Activated T-helper 2 cell treated with anti-CD3 and anti-CD28 coated beads, Interferon-gamma antibody, Interleukin-2, Interleukin-4, amounts not matched to agents 10 μg/mL and 5 μg/mL and 100 μg/mL, durations not matched to agents 14 hours and 24 hours and 36 hours (primary cell): ENCODE data around the gene LRRIQ3. TPM values are rescaled to one million over a fixed set of nuclear protein-coding genes. Genes with fewer than 3 reads are reported as not detected.

Experiments used
- DNase-seq: peaks from one replicate; pipeline ENCODE4 v3.0.0; 2021; ENCODE audit warnings: low spot score
- H3K27ac Mint-ChIP-seq: one replicate; pipeline ENCODE4 v1.8.0; 2021; ENCODE audit warnings: mixed read lengths
- H3K27me3 Mint-ChIP-seq: one replicate; pipeline ENCODE4 v1.8.0; 2021; ENCODE audit warnings: low read depth, mixed read lengths
- H3K36me3 Mint-ChIP-seq: one replicate; pipeline ENCODE4 v1.8.0; 2021; ENCODE audit warnings: low read depth, mixed read lengths
- H3K4me1 Mint-ChIP-seq: one replicate; pipeline ENCODE4 v1.8.0; 2021; ENCODE audit warnings: low read depth, mixed read lengths
- H3K4me3 Mint-ChIP-seq: one replicate; pipeline ENCODE4 v1.8.0; 2021; ENCODE audit warnings: low read depth, mild to moderate bottlenecking, moderate library complexity, mixed read lengths
- H3K9me3 Mint-ChIP-seq: one replicate; pipeline ENCODE4 v1.8.0; 2021; ENCODE audit warnings: mixed read lengths
- intact Hi-C: fragments of 100-400 bp; cut with micrococcal nuclease; formaldehyde crosslinking; loops from one replicate; pipeline ENCODE4 v1.15.1; 2023
- total RNA-seq: library from RNA; stranded (reverse); gene quantifications from 2 replicates; pipeline ENCODE4 v1.2.3, GENCODE V29; 2022

The LRRIQ3 gene, protein sequence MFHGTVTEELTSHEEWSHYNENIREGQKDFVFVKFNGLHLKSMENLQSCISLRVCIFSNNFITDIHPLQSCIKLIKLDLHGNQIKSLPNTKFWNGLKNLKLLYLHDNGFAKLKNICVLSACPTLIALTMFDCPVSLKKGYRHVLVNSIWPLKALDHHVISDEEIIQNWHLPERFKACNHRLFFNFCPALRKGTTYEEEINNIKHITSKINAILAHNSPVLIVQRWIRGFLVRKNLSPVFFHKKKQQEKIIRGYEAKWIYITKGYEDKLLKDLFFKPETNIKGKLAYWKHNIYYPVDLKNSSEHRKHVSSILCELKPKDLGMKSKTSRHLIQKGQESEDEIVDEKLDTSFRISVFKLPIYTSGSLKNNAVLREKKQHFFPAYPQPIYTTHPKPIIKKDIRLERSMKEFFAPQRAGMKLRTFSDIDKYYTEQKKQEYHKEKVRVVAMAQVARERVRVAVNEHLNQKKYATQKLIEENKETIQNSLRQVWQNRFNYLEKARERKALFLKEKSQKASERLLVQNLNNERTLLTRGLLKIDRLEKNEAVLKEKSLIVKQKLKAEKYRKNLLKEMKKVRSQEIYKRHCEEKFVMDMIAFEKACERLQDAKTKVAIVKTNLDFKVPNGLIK
- 0.46 and 0.55 TPM in 2 replicates for total RNA-seq

DNA sequence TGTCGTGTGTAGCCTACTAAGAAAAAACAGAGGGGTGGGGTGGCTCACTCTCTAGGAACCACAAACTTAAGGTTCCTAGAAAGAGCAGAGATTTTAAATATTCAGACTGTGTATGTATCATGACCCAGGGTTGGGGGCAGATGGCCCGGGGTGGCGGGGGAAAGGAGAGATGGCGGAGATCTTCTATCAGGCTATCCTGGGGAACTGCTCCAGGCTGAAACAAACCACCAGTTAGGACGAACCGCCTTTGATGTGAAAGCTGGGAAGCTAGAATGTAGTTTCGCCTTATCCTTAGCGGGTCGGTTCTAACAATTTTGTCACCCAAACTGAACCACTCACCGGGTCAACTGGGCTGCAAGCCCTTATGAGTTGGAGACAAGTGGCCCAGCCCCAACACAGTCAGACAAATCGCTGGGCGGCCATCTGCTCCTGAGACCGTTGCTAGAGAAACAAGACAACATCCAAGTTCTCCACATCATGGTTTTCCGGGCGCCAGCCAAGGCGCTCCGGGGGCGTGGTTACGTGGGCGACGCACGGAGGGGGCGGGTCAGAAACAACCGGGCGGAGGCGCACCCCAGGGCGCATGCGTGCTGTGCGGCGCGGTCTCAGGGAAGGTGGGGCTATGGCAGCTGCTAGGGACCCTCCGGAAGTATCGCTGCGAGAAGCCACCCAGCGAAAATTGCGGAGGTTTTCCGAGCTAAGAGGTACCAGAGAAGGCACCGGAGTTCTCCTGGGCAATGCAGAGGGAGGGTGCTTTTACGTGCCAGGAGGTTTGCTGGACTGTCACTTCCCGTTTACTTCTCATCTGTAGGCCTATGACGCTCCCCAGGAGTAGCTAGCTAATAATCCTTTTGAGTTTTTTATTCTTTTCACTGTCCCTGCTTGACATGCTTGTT is at the start of gene LRRIQ3, which contains the start of gene FPGT:
TSS of gene LRRIQ3 (minus strand) at position 520 of the 896 bp plus-strand sequence. CDS start 14,492 bp downstream, outside the sequence.
TSS of gene FPGT (plus strand) at position 586 of the 896 bp plus-strand sequence. CDS start at position 623, 37 bp downstream.
- Mint-ChIP-seq H3K9me3 (no peaks in the 10 kb centered on the region), H3K27me3 (peaks cover 6% of the 10 kb centered on the region), H3K4me3 (peak within 1 kb of the TSS; percentile 88), H3K27ac (peak within 1 kb of the TSS; percentile 87), H3K4me1 (peaks cover 13% of the 10 kb centered on the region), H3K36me3 (peaks cover 4% of the 10 kb centered on the region)
- DNase-seq, result peak; percentile 93
- intact Hi-C loops, result loop anchor here (5.0 kb wide), 1 partner anchor 534 kb away; the partner anchor contains the start of genes CRYZ and TYW3

DNA sequence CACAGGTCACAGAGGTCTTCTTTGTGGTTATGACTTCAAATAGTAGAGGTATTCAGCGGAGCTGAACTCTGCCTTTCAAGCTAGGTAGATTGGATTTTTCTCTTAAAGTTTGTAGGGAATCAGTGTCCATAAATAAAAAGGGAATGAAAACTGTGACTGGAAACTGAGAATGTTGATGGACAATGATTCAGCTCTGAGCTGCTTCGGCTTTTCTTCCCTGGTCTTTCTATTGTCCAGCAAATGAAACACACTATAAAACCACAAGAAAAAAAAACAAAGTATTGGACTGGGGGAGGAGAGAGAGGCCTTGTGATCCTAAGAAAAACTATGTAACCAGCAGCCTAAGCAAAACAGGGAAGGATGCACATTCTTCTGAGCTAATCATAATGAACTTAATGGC is 48.3 kb upstream of the LRRIQ3 start:
- no peaks in the 10 kb centered on the region for H3K27me3 Mint-ChIP-seq
- H3K4me3 Mint-ChIP-seq, result no peak overlapping the region
- H3K27ac Mint-ChIP-seq, result no peak overlapping the region
- H3K36me3 Mint-ChIP-seq, result no peaks in the 10 kb centered on the region
- no peaks in the 10 kb centered on the region for H3K9me3 Mint-ChIP-seq
- H3K4me1 Mint-ChIP-seq, result no peaks in the 10 kb centered on the region
- intact Hi-C loops, result no loop called here
- DNase-seq, result no peak

DNA sequence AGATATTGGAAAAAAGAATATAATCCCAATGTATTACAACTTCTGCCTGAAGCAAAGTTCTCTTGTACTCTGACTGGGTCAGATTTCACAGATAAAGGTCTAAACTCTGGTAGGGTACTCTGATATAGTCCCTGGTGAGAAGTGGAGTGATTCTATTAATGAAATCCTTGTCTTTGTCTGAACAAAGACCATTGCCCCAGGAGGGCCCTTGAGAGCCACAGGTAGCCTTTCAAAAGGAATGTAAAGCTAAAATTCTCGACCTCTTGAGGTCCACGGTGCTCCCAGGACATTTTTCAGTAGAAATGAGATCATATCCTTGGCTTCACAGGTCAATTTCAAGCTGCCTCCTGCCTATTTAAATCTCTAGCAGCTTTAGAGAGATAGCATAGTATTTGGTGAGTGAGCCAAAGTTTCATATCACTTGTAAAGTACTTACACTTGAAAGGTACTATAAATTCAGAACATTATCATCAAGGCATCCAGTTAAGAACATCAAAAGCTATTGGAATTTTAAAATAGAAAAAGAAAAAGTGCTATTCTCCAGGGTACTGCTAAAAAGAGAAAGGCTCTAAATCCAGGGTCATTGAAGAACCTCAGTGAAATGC is 47.3 kb upstream of the LRRIQ3 start:
- H3K27me3 Mint-ChIP-seq, result no peaks in the 10 kb centered on the region
- no peak overlapping the region for H3K27ac Mint-ChIP-seq
- intact Hi-C loops, result no loop called here
- H3K4me3 Mint-ChIP-seq, result no peak overlapping the region
- no peaks in the 10 kb centered on the region for H3K4me1 Mint-ChIP-seq
- no peaks in the 10 kb centered on the region for H3K9me3 Mint-ChIP-seq
- no peaks in the 10 kb centered on the region for H3K36me3 Mint-ChIP-seq
- no peak for DNase-seq

DNA sequence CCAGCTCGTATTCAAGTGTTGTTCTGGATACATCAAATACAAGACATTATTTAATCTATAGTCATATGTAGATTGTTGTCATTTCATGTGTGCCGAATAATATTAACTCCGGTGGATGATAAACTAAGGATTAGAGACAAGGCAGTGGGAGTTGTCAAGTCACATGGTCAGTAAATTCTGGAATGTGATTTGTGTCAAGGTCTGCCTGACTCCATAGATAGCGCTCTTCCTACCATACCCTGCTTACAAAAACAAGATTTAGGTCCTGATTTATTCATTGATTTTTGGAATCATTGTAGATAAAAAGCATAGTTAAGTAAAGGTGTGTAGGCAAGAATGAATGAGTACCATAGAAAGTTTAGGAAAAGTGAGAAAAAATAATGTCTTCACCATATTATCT is 39.8 kb upstream of the LRRIQ3 start:
- no peak overlapping the region for H3K4me3 Mint-ChIP-seq
- no peaks in the 10 kb centered on the region for H3K4me1 Mint-ChIP-seq
- no peaks in the 10 kb centered on the region for H3K36me3 Mint-ChIP-seq
- intact Hi-C loops, result no loop called here
- DNase-seq, result no peak
- no peaks in the 10 kb centered on the region for H3K27me3 Mint-ChIP-seq
- H3K27ac Mint-ChIP-seq, result no peak overlapping the region
- H3K9me3 Mint-ChIP-seq, result no peaks in the 10 kb centered on the region

DNA sequence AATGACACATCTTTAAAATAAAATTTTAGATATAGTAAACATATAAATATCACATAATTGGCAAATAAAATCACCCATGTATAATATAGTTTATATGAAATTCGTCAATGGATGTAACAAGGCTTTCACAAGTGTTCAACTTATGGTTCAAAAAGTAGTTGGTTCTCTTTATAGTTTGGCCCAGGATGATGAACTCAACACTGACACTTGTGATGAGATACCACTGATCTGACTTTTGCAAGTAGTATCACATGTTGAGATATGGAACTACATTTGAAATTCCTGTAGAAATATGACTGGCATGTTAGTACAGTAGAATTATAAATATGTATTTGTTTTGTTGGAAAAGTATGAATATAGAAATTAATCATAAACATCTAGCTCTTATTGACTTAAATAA is 39.1 kb upstream of the LRRIQ3 start:
- no peaks in the 10 kb centered on the region for H3K36me3 Mint-ChIP-seq
- H3K27me3 Mint-ChIP-seq, result no peaks in the 10 kb centered on the region
- no peaks in the 10 kb centered on the region for H3K4me1 Mint-ChIP-seq
- intact Hi-C loops, result no loop called here
- no peak overlapping the region for H3K27ac Mint-ChIP-seq
- no peak overlapping the region for H3K4me3 Mint-ChIP-seq
- no peak for DNase-seq
- no peaks in the 10 kb centered on the region for H3K9me3 Mint-ChIP-seq

DNA sequence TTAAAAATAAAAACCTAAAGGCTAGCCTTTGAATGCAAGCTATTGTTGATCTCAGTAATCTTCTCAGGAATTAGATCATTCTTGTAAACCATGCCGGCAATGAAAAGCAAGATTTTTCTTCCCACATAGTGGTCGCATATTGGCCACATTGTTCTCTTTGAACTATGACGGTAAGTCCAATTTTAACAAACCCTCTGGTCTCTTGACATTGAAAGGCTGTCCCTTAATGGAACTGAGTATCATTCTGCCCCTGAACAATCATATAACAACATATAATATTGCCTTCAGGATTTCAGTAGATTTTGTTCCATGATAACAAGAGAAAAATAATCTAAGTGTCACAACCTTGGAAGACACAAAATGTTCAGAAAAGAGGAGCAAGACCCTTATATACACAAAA is 38.5 kb upstream of the LRRIQ3 start:
- intact Hi-C loops, result no loop called here
- H3K4me1 Mint-ChIP-seq, result no peaks in the 10 kb centered on the region
- no peaks in the 10 kb centered on the region for H3K27me3 Mint-ChIP-seq
- no peak for DNase-seq
- H3K9me3 Mint-ChIP-seq, result no peaks in the 10 kb centered on the region
- H3K27ac Mint-ChIP-seq, result no peak overlapping the region
- no peak overlapping the region for H3K4me3 Mint-ChIP-seq
- H3K36me3 Mint-ChIP-seq, result no peaks in the 10 kb centered on the region

DNA sequence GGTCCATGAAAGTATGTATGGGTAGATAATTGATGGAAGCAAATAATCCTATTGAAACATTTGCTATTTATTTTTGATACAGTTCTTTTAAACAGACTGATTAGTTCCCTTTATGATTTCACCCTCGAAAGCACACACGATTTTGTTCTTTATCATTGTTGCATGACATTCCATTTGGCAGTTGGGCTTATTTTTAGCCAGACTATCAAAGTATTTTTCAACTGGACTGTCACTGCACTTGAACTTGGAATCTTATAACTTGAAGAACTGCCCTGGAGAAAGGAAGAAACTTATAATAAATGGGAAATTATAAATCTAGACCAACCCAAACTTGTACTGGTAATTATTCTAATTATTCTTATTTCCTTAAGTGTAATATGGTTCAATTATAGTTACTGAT is 37.2 kb upstream of the LRRIQ3 start, which contains the start of gene TNNI3K:
TSS of gene TNNI3K (plus strand) at position 235 of the 400 bp plus-strand sequence. CDS start at position 300, 65 bp downstream.
- no peak for DNase-seq
- no peak within 1 kb of the TSS for H3K4me3 Mint-ChIP-seq
- no peaks in the 10 kb centered on the region for H3K9me3 Mint-ChIP-seq
- H3K36me3 Mint-ChIP-seq, result no peaks in the 10 kb centered on the region
- intact Hi-C loops, result no loop called here
- H3K4me1 Mint-ChIP-seq, result no peaks in the 10 kb centered on the region
- H3K27me3 Mint-ChIP-seq, result no peaks in the 10 kb centered on the region
- H3K27ac Mint-ChIP-seq, result no peak within 1 kb of the TSS

DNA sequence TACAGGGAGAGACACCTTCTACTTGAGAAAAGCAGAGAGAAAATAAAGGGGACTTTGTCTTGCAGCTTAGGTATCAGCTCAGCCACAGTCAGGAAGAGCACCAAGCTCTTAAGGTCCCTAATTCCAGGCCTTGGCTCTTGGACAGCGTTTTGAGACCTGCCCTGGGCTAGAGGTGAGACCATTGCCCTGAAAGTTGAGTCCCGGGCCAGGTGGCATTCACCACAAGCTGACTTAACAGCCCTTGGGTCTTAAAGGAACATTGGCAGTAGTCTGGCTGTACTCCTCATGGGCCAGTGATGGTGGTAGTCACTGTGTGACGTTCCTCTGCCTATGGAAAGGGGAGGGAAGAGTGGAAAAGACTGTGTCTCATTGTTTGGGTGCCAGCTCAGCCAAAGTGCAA is 25.5 kb upstream of the LRRIQ3 start:
- no peaks in the 10 kb centered on the region for H3K27me3 Mint-ChIP-seq
- H3K9me3 Mint-ChIP-seq, result peaks cover 14% of the 10 kb centered on the region
- no peak overlapping the region for H3K4me3 Mint-ChIP-seq
- H3K27ac Mint-ChIP-seq, result no peak overlapping the region
- intact Hi-C loops, result no loop called here
- no peaks in the 10 kb centered on the region for H3K4me1 Mint-ChIP-seq
- no peak for DNase-seq
- no peaks in the 10 kb centered on the region for H3K36me3 Mint-ChIP-seq

DNA sequence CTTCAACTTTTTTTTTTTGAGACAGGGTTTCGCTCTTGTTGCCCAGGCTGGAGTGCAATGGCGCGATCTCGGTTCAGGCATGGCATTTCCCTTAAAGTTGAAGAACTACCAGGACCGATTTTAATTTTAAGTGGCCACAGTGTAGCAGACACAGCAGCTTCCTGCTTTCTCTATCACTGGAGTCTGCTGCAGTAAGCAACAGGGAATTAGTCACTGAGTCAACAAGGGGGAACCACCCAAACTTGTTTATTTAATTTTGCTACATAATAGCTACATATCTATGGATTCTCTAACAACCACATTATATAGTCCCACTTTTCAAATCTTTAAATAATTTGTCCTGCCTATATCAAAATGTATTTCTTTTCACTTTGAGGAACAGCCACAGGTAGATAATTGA is 24.7 kb upstream of the LRRIQ3 start:
- intact Hi-C loops, result no loop called here
- Mint-ChIP-seq H3K27me3 (no peaks in the 10 kb centered on the region), H3K4me1 (no peaks in the 10 kb centered on the region), H3K36me3 (no peaks in the 10 kb centered on the region), H3K9me3 (peaks cover 14% of the 10 kb centered on the region), H3K4me3 (no peak overlapping the region), H3K27ac (no peak overlapping the region)
- DNase-seq, result no peak

DNA sequence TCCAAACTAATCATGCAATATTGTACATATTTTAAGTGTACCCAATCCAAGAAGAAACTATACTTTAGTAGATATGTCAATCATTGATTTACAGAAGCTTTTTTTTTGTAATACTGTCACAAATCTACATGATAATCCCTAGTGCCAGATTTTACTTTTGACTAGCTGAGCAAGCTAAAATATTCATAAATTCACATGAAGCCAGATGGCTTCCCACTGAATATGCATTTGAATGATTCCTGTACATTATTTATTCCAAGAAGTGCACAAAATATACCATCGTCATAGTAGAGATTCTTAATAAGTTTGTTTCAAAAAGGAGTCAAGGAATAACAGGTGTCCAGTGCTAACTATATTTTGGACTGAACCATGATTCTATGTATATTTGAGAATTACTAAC is 17.3 kb upstream of the LRRIQ3 start:
- no peaks in the 10 kb centered on the region for H3K36me3 Mint-ChIP-seq
- no peak for DNase-seq
- no peak overlapping the region for H3K27ac Mint-ChIP-seq
- no peaks in the 10 kb centered on the region for H3K9me3 Mint-ChIP-seq
- no peak overlapping the region for H3K4me3 Mint-ChIP-seq
- no peaks in the 10 kb centered on the region for H3K4me1 Mint-ChIP-seq
- intact Hi-C loops, result no loop called here
- no peaks in the 10 kb centered on the region for H3K27me3 Mint-ChIP-seq

DNA sequence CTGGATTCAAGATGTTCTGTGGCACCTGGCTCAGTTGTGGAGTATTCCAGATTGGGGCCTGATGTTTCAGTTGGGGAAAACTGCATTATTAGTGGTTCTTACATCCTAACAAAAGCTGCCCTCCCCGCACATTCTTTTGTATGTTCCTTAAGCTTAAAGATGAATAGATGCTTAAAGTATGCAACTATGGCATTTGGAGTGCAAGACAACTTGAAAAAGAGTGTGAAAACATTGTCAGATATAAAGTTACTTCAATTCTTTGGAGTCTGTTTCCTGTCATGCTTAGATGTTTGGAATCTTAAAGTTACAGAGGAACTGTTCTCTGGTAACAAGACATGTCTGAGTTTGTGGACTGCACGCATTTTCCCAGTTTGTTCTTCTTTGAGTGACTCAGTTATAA is 7.3 kb upstream of the LRRIQ3 start:
- DNase-seq, result no peak
- H3K27me3 Mint-ChIP-seq, result no peaks in the 10 kb centered on the region
- no peaks in the 10 kb centered on the region for H3K9me3 Mint-ChIP-seq
- H3K27ac Mint-ChIP-seq, result no peak overlapping the region
- H3K36me3 Mint-ChIP-seq, result peaks cover 10% of the 10 kb centered on the region
- H3K4me3 Mint-ChIP-seq, result no peak overlapping the region
- H3K4me1 Mint-ChIP-seq, result peaks cover 3% of the 10 kb centered on the region
- intact Hi-C loops, result no loop called here

DNA sequence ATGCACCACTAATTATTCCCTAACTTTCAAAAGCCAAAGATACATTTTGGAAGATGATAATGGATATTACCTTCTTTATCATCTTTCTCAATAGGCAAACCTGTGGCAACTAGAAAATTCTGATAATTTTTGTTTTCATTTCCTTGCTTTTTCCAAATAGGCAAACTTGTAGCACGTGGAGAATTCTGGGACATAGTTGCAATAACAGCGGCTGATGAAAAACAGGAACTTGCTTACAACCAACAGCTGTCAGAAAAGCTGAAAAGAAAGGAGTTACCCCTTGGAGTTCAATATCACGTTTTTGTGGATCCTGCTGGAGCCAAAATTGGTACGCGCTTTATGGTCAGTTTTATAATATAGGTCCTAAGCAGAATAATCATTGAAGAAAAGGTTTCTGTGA is 1.5 kb upstream of the LRRIQ3 start:
- intact Hi-C loops, result loop anchor here (5.0 kb wide), 1 partner anchor 533 kb away; the partner anchor contains the start of genes CRYZ and TYW3
- peaks cover 7% of the 10 kb centered on the region for H3K36me3 Mint-ChIP-seq
- no peaks in the 10 kb centered on the region for H3K9me3 Mint-ChIP-seq
- H3K4me1 Mint-ChIP-seq, result peaks cover 13% of the 10 kb centered on the region
- no peak overlapping the region for H3K4me3 Mint-ChIP-seq
- H3K27me3 Mint-ChIP-seq, result peaks cover 6% of the 10 kb centered on the region
- no peak overlapping the region for H3K27ac Mint-ChIP-seq
- DNase-seq, result no peak
